IMR-90 (cell line): Measurements from ENCODE around the gene KRTAP5-9. TPM values are rescaled to one million over a fixed set of nuclear protein-coding genes. Genes with fewer than 3 reads are reported as not detected.

Experiments
- ATAC-seq: fragments of 200-7000 bp; cut with Tn5 transposase; 2 replicates; pipeline ENCODE4 v1.9.1; 2020; ENCODE audit warnings: low read depth, mild to moderate bottlenecking, moderate library complexity
- BruUV-seq: library from RNA; stranded (reverse); fragments of 400-500 nt; replicated peaks from 2 replicates; lab custom pipeline; 2021; lab: Mats Ljungman, UMichigan
- CTCF ChIA-PET: fragments of 300-600 bp; formaldehyde crosslinking; extraction: SDS; loops from one replicate; lab custom pipeline; 2021; ENCODE audit warnings: antibody characterized with exemption; lab: Yijun Ruan, JAX
- POLR2A ChIA-PET: fragments of 300-600 bp; sonication (Branson Sonifier 250); formaldehyde crosslinking; loops from one replicate; lab custom pipeline; 2022; ENCODE audit warnings: antibody characterized with exemption; ENCODE audit not compliant: unreplicated experiment; lab: Charles Lee
- DNase-seq: peaks from one replicate; pipeline ENCODE4 v3.0.0; 2013
- H2AFZ ChIP-seq: replicated peaks from 2 replicates; pipeline ENCODE3; 2013; ENCODE audit warnings: low read length, mild to moderate bottlenecking; ENCODE audit not compliant: poor library complexity
- H2AK5ac ChIP-seq: 2 replicates; pipeline ENCODE4 v1.6.1; 2013; ENCODE audit warnings: low read depth, low read length, inconsistent platforms
- H2AK9ac ChIP-seq: replicated peaks from 2 replicates; pipeline ENCODE3; 2013; ENCODE audit warnings: mild to moderate bottlenecking, low read depth, low read length, moderate library complexity; ENCODE audit not compliant: poor library complexity
- H2BK120ac ChIP-seq: 2 replicates; pipeline ENCODE4 v1.6.1; 2013; ENCODE audit warnings: low read depth, low read length, inconsistent platforms
- H2BK15ac ChIP-seq: 3 replicates; pipeline ENCODE4 v1.6.1; 2013; ENCODE audit warnings: low read depth, low read length, inconsistent platforms
- H2BK20ac ChIP-seq: 2 replicates; pipeline ENCODE4 v1.6.1; 2013; ENCODE audit warnings: low read depth, mild to moderate bottlenecking, inconsistent platforms, low read length, moderate library complexity
- H2BK5ac ChIP-seq: 2 replicates; pipeline ENCODE4 v1.6.1; 2013; ENCODE audit warnings: mild to moderate bottlenecking, low read depth, low read length, inconsistent platforms; ENCODE audit not compliant: poor library complexity, severe bottlenecking
- H3K14ac ChIP-seq: replicated peaks from 2 replicates; pipeline ENCODE4 v1.6.1; 2013; ENCODE audit warnings: low read depth, low read length, inconsistent platforms
- H3K18ac ChIP-seq: 2 replicates; pipeline ENCODE4 v1.6.1; 2013; ENCODE audit warnings: low read depth, low read length, control low read depth
- H3K23ac ChIP-seq: 2 replicates; pipeline ENCODE4 v1.6.1; 2013; ENCODE audit warnings: low read depth, low read length, inconsistent platforms
- H3K27ac ChIP-seq: 2 replicates; pipeline ENCODE4 v1.5.1; 2013; ENCODE audit warnings: mild to moderate bottlenecking, control low read depth, low read length; ENCODE audit not compliant: insufficient read depth
- H3K27me3 ChIP-seq: 2 replicates; pipeline ENCODE4 v1.6.1; 2013; ENCODE audit warnings: low read length; ENCODE audit not compliant: control insufficient read depth, insufficient read depth
- H3K36me3 ChIP-seq: 2 replicates; pipeline ENCODE4 v1.6.1; 2013; ENCODE audit warnings: low read length, mixed read lengths; ENCODE audit not compliant: control insufficient read depth, insufficient read depth
- H3K4ac ChIP-seq: 2 replicates; pipeline ENCODE4 v1.6.1; 2013; ENCODE audit warnings: low read depth, low read length, inconsistent platforms
- H3K4me1 ChIP-seq: 2 replicates; pipeline ENCODE4 v1.6.1; 2013; ENCODE audit warnings: low read length, mixed read lengths; ENCODE audit not compliant: control insufficient read depth, insufficient read depth
- H3K4me2 ChIP-seq: 2 replicates; pipeline ENCODE4 v1.6.1; 2013; ENCODE audit warnings: low read depth, mild to moderate bottlenecking, control low read depth, low read length, moderate library complexity
- H3K4me3 ChIP-seq: 2 replicates; pipeline ENCODE4 v1.5.1; 2013; ENCODE audit warnings: low read depth, mild to moderate bottlenecking, control low read depth, low read length, moderate library complexity; ENCODE audit not compliant: insufficient read depth
- H3K56ac ChIP-seq: 2 replicates; pipeline ENCODE4 v1.6.1; 2013; ENCODE audit warnings: low read length, inconsistent platforms; ENCODE audit not compliant: insufficient read depth; ENCODE audit errors: extremely low read depth
- H3K79me1 ChIP-seq, 2 experiments: 2 replicates each; pipeline ENCODE4 v1.6.1; 2013; ENCODE audit warnings: low read length in 2 of 2, inconsistent platforms in 1 of 2, low read depth in 1 of 2
- H3K9ac ChIP-seq: 2 replicates; pipeline ENCODE4 v1.6.1; 2013; ENCODE audit warnings: low read depth, low read length, control low read depth
- H3K9me1 ChIP-seq: 2 replicates; pipeline ENCODE4 v1.6.1; 2013; ENCODE audit warnings: low read length, inconsistent platforms; ENCODE audit not compliant: insufficient read depth
- H3K9me3 ChIP-seq: 2 replicates; pipeline ENCODE4 v1.6.1; 2013; ENCODE audit warnings: low read length; ENCODE audit not compliant: control insufficient read depth, insufficient read depth
- H4K20me1 ChIP-seq: 2 replicates; pipeline ENCODE4 v1.6.1; 2013; ENCODE audit warnings: low read length, inconsistent platforms; ENCODE audit not compliant: insufficient read depth
- H4K5ac ChIP-seq: 2 replicates; pipeline ENCODE4 v1.6.1; 2013; ENCODE audit warnings: mild to moderate bottlenecking, low read depth, low read length, control low read depth
- H4K8ac ChIP-seq, 2 experiments: 2 replicates each; pipeline ENCODE4 v1.6.1; 2013; ENCODE audit warnings: low read depth in 2 of 2, low read length in 2 of 2, control low read depth in 1 of 2, inconsistent platforms in 1 of 2
- H4K91ac ChIP-seq: 2 replicates; pipeline ENCODE4 v1.6.1; 2013; ENCODE audit warnings: low read depth, low read length, inconsistent platforms; ENCODE audit not compliant: insufficient read depth
- CEBPB ChIP-seq: IDR thresholded peaks from 2 replicates; pipeline ENCODE4 v1.6.1; 2012; ENCODE audit warnings: low read depth, low read length, improper control_type of control experiment
- WGBS, 2 experiments: methylation state at CpG; one replicate each; pipeline versions ENCODE4 v1.1.5 to v1.1.7; 2013; ENCODE audit warnings: missing lambda C conversion rate in 2 of 2; ENCODE audit not compliant: insufficient read length in 1 of 2; ENCODE audit errors: extremely low coverage in 2 of 2; 5-methylcytosine and 5-hydroxymethylcytosine counted together
- dilution Hi-C: fragments of 300-500 bp; cut with HindIII; formaldehyde crosslinking; loops from one replicate; pipeline ENCODE4 v1.14.3; 2018; ENCODE audit warnings: low sequenced_read_pairs; ENCODE audit not compliant: unreplicated experiment
- in situ Hi-C: fragments of 300-500 bp; cut with MboI; formaldehyde crosslinking; loops from 3 replicates; pipeline ENCODE4 v1.14.3; 2019; ENCODE audit warnings: low sequenced_read_pairs, inconsistent platforms, mixed read lengths
- intact Hi-C: fragments of 100-400 bp; cut with micrococcal nuclease; formaldehyde crosslinking; loops from 2 replicates; pipeline ENCODE4 v1.10.0; 2022
- polyA plus RNA-seq, 3 experiments: library from polyadenylated mRNA; depleted of rRNA; stranded (reverse); fragments of >200 nt; gene quantifications; 2 replicates each; pipeline ENCODE4 v1.2.3, GENCODE V29; 2012; ENCODE audit warnings: low replicate concordance in 1 of 3
- total RNA-seq: library from RNA; depleted of rRNA; stranded (reverse); fragments of >200 nt; gene quantifications from 2 replicates; pipeline ENCODE4 v1.2.3, GENCODE V29; 2012

The KRTAP5-9 gene
- total and polyA plus RNA-seq, 2 of the 4 experiments (the other 2 are of a cell fraction), result 0.09 TPM; not detected in 1

- POLR2A ChIA-PET, result no interaction called here
- TF ChIP-seq CEBPB, result no peak
- Histone ChIP-seq H3K56ac (no peak overlapping the region), H2AK5ac (no peak overlapping the region), H3K4me3 (no peak overlapping the region), H2BK20ac (no peak overlapping the region), H3K27me3 (peaks cover 9% of the 10 kb centered on the region), H3K4me1 (no peaks in the 10 kb centered on the region), H3K4me2 (no peak overlapping the region), H3K9me3 (no peaks in the 10 kb centered on the region), H3K18ac (no peak overlapping the region), H3K27ac (no peak overlapping the region), H4K20me1 (no peaks in the 10 kb centered on the region), H3K9me1 (no peaks in the 10 kb centered on the region), H3K23ac (no peak overlapping the region), H4K91ac (no peak overlapping the region), H3K9ac (no peak overlapping the region), H2BK120ac (no peak overlapping the region), H4K5ac (no peak overlapping the region), H3K36me3 (no peaks in the 10 kb centered on the region), H3K79me1 (no peaks in the 10 kb centered on the region), H2BK5ac (no peak overlapping the region), H2AFZ (no peak overlapping the region), H4K8ac (no peak overlapping the region), H2BK15ac (no peak overlapping the region), H3K14ac (no peak overlapping the region), H3K4ac (no peak overlapping the region), H2AK9ac (no peak overlapping the region)
- dilution Hi-C loops, result no loop called here
- CTCF ChIA-PET, result no interaction called here
- BruUV-seq, result no TSS peak
- ATAC-seq (no peak), DNase-seq (no peak)
- intact Hi-C loops, result no loop called here
- in situ Hi-C loops, result no loop called here
- 28% methylated on average over 5 of the region's 5 CpGs; no CpG with 5 or more reads in 1 of the 2 experiments for WGBS, 2 experiments
Observed at GRCh38 chr11:71548716-71549151, 514 bp downstream of the KRTAP5-9 start.
